Neutrophil (primary cell): ENCODE results near the gene SLC16A1.

Experiments
- H3K27ac ChIP-seq: fragments of 200-600 bp; sonication (generic); 2 replicates; pipeline ENCODE4 v1.5.1; 2016; ENCODE audit warnings: mild to moderate bottlenecking, moderate library complexity
- H3K27me3 ChIP-seq: fragments of 200-600 bp; sonication (generic); 2 replicates; pipeline ENCODE4 v1.6.0; 2016; ENCODE audit warnings: mild to moderate bottlenecking
- H3K36me3 ChIP-seq: fragments of 200-600 bp; sonication (generic); 2 replicates; pipeline ENCODE4 v1.5.1; 2017
- H3K4me1 ChIP-seq, 2 experiments: fragments of 200-600 bp in 1 of 2; sonication (generic) in 1 of 2; 1 replicate in 1 of 2; 2 replicates in 1 of 2; pipeline versions ENCODE4 v1.5.1 to v1.6.1; 2013 to 2016; ENCODE audit warnings: low read depth in 1 of 2, low read length in 1 of 2, mild to moderate bottlenecking in 1 of 2, moderate library complexity in 1 of 2; ENCODE audit not compliant: control insufficient read depth in 1 of 2, insufficient read depth in 1 of 2
- H3K4me3 ChIP-seq, 2 experiments: fragments of 200-600 bp in 1 of 2; sonication (generic) in 1 of 2; 1 replicate in 1 of 2; 2 replicates in 1 of 2; pipeline ENCODE4 v1.5.1; 2013 to 2016; ENCODE audit warnings: low read depth in 1 of 2, low read length in 1 of 2, mild to moderate bottlenecking in 1 of 2, moderate library complexity in 1 of 2
- H3K9me3 ChIP-seq: fragments of 200-600 bp; sonication (generic); 2 replicates; pipeline ENCODE4 v1.5.1; 2016
- TF ChIP-seq, protein P1 (sequence below): fragments of 200-600 bp; sonication (generic); IDR thresholded peaks from 2 replicates; pipeline ENCODE4 v1.5.1; 2016; ENCODE audit warnings: antibody characterized with exemption

SLC16A1 gene

DNA sequence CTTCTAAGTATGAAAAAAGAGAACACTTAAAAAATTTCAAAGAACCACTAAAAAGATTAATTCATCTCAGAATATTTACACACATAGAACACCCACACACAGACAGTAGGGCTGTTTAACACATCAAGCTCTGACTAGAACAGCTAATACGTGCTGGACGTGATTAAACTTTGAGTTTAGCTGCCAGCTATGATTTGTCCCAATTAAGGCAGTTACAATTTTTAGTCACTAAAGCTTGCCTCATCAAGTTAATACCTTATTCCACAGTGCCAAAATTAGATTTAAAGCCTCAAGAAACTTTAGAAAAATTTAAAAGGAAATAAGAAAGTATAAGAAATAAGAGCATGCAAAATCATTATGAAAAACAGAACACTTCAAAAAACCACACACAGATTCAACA, 18.9 kb downstream of the SLC16A1 start:
- no peaks in the 10 kb centered on the region for H3K9me3 ChIP-seq
- H3K4me3 ChIP-seq, result no peak overlapping the region
- no peak overlapping the region for H3K27ac ChIP-seq
- TF ChIP-seq, protein P1, sequence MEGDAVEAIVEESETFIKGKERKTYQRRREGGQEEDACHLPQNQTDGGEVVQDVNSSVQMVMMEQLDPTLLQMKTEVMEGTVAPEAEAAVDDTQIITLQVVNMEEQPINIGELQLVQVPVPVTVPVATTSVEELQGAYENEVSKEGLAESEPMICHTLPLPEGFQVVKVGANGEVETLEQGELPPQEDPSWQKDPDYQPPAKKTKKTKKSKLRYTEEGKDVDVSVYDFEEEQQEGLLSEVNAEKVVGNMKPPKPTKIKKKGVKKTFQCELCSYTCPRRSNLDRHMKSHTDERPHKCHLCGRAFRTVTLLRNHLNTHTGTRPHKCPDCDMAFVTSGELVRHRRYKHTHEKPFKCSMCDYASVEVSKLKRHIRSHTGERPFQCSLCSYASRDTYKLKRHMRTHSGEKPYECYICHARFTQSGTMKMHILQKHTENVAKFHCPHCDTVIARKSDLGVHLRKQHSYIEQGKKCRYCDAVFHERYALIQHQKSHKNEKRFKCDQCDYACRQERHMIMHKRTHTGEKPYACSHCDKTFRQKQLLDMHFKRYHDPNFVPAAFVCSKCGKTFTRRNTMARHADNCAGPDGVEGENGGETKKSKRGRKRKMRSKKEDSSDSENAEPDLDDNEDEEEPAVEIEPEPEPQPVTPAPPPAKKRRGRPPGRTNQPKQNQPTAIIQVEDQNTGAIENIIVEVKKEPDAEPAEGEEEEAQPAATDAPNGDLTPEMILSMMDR, result no peak
- no peaks in the 10 kb centered on the region for H3K27me3 ChIP-seq
- no peaks in the 10 kb centered on the region for H3K36me3 ChIP-seq
- no peaks in the 10 kb centered on the region for H3K4me1 ChIP-seq

DNA sequence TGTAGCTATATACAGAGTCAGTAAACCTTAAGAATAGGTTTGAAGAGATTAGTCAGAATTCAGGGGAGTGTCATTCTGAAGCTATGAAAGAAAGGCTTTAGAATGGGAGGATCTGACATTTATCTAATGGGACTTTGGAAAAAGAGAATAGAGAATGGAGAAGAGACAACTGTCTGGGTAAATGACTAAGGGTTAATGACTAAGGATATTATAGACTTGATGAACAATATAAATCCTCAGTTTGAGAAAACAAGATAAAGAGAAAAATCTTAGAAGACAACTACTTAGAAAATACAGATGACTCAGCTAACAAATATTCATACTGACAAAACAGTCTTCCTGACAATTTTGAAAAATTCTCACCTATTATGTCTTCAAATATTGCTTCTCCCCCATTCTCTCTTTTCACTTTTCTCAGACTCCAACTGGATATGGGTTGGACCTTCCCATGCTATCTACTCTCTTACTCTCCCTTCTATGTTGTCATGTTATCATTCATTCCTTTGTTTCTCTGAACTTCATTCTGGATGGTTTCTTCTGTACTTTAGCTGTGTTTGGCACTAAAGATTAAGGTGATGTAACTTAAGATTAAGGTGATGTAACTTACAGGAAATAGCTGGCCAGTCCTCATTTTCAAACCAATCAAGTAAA, 20.4 kb downstream of the SLC16A1 start:
- Histone ChIP-seq H3K9me3 (no peaks in the 10 kb centered on the region), H3K4me1 (no peaks in the 10 kb centered on the region), H3K27ac (no peak overlapping the region), H3K36me3 (no peaks in the 10 kb centered on the region), H3K27me3 (no peaks in the 10 kb centered on the region), H3K4me3 (no peak overlapping the region)
- TF ChIP-seq, protein P1, result no peak

DNA sequence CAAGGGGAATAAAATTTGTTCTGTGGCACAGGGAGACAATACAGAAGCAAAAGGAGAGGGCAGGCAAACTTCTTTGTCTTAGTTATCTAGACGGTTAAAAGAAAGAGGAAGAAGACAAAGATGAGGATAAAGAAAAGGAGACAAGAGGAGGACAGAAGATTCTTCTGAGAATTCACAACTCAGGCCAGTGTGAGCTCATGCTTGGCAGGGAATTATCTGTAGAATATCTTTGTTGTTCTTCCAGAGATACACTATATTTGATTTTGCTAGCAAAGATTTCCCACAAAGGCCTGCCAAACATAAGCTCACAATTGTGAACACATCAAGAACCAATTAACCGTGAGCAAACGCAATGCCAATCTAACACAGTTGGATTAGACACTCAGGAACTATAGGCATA, 21.4 kb downstream of the SLC16A1 start:
- no peak overlapping the region for H3K4me3 ChIP-seq
- H3K9me3 ChIP-seq, result no peaks in the 10 kb centered on the region
- no peak overlapping the region for H3K27ac ChIP-seq
- TF ChIP-seq, protein P1, result no peak
- no peaks in the 10 kb centered on the region for H3K36me3 ChIP-seq
- H3K4me1 ChIP-seq, result no peaks in the 10 kb centered on the region
- no peaks in the 10 kb centered on the region for H3K27me3 ChIP-seq

DNA sequence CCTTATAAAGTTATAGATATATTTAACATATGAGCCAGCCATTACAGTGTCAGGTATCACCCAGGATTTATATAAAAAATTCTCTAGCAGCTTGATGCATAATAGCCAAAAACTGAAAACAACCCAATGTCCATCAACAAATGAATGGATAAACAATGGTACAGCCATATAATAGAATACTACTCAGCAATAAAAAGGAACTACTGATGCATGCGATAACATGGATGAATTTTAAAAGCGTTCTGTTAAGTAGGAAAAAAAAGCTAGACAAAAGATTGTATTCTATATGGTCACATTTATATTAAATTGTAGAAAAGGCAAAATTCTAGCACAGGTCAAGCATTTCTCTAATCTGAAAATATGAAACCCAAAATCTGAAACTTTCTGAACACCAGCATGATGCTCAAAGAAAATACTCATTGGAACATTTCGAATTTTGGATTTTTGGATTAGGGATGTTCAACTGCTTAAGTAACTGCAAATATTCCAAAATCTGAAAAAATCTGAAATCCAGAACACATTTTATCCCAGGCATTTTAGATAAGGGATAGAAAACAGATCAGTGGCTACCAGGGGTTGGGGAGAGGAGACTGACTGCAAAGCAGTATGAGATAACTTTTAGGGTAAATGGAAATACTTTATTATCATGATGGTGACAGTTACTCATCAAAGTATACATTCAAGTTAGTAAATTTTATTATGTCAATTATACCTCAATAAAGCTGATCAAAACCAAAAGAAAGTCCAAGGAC, 22.0 kb downstream of the SLC16A1 start:
- H3K9me3 ChIP-seq, result no peaks in the 10 kb centered on the region
- H3K36me3 ChIP-seq, result no peaks in the 10 kb centered on the region
- TF ChIP-seq, protein P1, result no peak
- H3K4me3 ChIP-seq, result no peak overlapping the region
- H3K27ac ChIP-seq, result no peak overlapping the region
- H3K27me3 ChIP-seq, result no peaks in the 10 kb centered on the region
- H3K4me1 ChIP-seq, result no peaks in the 10 kb centered on the region

DNA sequence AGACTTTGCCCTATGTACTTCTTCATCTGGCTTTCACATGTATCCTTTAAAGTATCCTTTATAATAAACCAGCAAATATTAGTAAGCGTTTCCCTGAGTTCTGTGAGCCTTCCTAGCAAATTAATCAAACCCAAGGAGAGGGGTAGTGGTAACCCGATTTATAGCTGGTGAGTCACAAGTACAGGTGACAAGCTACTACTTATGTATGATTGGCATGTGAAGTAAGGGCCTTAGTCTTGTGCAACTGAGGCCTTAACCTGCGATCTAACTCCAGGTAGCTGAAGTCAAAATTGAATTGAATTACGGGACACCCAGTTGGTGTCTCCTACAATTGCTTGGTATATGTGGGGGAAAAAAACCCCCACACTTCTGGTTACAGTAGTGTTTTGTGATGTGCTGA, 26.0 kb downstream of the SLC16A1 start:
- H3K27ac ChIP-seq, result no peak overlapping the region
- H3K36me3 ChIP-seq, result no peaks in the 10 kb centered on the region
- no peaks in the 10 kb centered on the region for H3K4me1 ChIP-seq
- no peaks in the 10 kb centered on the region for H3K27me3 ChIP-seq
- TF ChIP-seq, protein P1, result no peak
- no peaks in the 10 kb centered on the region for H3K9me3 ChIP-seq
- no peak overlapping the region for H3K4me3 ChIP-seq
